GM19193 (cell line): ENCODE data around the gene COL20A1.

Experiments used
- POLR2A ChIP-seq: IDR thresholded peaks from 4 replicates; pipeline ENCODE4 v1.6.1; 2011; ENCODE audit not compliant: insufficient read depth, insufficient read length; ENCODE audit errors: extremely low read depth

COL20A1 gene

DNA sequence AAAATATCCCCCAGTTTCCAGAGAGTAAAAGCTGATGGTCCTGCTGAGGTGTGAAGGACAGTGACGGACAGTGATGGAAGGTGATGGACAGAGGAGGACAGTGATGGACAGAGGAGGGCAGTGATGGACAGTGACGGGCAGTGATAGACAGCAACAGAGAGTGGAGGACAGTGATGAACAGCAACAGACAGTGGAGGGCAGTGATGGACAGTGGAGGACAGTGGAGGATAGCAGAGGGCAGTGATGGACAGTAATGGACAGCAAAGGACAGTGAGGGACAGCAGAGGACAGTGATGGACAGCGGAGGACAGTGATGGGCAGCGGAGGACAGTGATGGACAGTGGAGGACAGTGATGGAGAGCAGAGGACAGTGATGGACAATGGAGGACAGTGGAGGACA lies 36.0 kb upstream of the COL20A1 start:
- no peak for TF ChIP-seq POLR2A

DNA sequence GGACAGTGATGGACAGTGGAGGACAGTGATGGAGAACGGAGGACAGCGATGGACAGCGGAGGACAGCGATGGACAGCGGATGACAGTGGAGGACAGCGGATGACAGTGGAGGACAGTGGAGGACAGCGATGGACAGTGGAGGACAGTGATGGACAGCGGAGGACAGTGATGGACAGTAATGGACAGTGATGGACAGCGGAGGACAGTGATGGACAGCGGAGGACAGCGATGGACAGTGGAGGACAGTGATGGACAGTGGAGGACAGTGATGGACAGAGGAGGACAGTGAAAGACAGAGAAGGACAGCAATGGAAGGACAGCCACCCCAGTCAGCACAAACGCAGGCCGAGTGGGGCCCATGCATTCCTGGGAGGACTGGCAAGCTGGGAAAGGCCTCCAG lies 35.4 kb upstream of the COL20A1 start:
- no peak for TF ChIP-seq POLR2A

DNA sequence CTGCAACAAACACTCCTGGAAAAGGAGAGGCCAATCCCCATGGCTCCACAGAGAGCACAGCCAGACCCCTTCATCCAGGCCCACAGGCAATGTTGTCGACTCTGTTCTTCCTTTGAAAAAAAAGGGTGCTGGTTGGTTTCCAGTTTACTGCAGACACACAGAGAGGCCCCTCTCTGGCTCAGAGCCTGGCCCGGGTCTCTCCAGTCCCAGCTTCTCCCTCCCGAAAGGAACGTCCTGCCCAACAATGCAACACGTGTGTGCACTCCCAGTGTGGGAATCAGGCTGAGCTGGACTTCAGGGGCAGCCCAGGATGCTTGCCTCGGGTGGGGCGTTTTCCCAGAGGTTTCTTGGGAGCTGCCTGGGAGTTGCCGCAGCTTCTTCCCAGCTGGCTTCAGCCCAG lies 34.2 kb upstream of the COL20A1 start:
- TF ChIP-seq POLR2A, result no peak

DNA sequence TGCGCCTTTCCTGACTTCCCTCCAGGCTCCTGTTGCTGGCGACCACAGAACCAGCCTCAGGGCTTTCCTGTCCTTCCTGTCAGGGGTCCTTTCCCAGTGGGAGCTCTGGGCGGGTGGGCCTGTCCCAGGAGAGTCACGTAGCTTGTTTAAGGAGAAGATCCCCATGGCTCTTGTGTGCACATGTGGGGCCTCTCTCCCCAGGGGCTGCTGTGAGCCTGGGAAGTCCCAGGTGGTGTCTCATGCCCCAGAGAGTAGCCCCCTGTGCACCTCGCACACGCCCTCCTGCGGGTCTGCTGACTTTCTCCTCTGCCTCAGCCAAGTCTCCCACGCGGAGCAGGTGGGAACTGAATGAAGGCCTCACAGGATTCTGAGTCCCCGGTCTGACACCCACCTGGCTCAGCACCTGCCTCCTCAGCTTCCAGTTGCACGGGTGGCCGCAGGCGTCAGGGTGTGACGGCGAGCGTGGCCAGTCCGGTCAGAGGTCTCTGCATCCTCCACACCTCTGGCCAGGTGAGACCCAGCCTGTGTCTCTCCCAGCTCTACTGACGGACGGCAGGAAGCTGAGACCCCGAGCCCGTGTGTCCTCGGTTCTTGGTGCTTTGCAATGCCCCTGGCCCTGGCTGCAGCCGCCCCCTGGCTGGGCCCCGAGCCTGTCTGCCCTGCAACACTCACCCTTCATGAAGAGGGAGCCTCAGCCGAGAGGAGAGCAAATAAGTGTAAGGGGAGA lies 33.1 kb upstream of the COL20A1 start:
- no peak for TF ChIP-seq POLR2A

DNA sequence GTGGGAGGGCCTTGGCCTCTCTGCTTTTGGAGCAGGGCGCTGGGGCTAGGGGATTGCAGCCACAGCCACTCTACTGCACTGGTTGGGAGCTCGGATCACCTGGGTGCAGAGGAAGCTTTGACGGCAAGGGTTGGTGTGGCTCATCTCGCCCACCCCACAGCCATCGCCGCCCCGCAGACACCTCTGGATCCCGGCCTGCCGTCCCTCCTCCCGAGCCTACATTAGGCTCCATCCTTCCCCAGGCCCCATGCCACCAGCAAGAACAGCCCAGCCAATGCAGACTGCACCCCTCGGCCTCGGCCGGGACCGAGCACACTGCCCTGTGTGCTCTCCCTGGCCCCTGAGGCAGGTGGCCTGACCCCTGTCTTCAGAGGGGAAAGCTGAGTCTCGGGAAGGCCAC lies 32.5 kb upstream of the COL20A1 start:
- no peak for TF ChIP-seq POLR2A

DNA sequence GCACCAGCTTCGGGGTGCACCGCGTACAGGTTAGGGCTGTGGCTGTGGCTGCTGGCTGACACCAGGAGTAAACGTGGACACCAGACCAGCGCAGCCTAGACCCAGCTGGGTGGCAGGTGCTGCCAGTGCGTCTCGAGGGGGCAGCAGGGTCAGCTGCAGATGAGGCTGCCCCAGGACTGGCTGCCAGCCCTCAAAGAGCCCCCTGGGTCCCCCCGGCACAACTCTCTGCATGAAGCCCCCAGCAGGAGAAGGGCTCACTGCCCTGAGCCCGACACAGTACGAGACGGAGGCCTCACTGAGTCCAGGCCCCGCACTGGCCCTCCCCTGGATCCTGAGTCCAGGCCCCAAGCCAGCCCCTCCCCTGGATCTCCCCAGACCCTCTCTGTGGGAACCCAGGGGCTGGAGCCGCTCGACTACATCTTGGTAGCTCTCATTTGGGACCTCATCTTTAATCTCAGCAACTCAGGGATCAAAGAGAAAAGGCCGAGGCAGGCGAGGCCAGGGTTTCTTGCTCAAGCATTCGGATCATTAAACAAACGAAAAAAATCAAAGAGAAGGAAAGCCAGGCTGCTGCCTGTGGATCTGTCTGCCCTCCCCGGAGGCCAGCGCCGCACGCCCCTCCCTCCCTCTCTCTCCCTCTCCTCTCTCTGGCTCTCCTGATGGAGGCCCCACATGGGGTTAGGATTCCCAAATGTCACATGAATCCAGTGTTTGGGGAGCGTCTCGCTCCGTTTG lies 31.8 kb upstream of the COL20A1 start:
- TF ChIP-seq POLR2A, result no peak

DNA sequence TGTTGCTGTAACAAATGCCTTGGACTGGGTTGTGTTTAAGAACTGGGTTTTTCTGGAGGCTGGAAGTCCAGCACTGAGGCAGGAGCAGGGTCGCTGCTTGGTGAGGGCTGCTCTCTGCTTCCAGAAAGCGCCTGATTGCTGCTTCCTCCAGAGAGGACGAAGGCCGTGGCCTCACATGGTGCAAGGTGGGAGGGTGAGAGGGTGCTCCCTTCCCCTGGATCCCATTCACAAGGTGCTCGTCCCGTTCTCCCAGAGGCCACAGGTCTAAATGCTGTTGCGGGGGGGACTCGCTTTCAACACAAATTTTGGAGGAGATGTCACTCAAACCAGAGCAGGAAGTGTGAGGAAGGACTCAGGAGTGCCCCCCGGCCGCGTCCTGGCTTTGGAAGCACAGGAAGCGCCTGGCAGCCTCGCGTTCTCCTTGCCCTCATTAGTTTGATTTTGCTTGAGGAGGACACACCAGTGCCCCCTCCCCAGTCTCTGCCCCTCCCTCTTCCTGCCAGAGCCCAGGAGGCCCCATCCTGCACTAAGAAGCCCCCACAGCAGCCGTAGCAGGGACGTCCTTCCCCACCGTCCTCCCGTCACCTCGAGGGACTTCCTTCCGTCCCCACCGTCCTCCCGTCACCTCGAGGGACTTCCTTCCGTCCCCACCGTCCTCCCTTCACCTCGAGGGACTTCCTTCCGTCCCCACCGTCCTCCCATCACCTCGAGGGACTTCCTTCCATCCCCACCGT lies 31.0 kb upstream of the COL20A1 start:
- no peak for TF ChIP-seq POLR2A

DNA sequence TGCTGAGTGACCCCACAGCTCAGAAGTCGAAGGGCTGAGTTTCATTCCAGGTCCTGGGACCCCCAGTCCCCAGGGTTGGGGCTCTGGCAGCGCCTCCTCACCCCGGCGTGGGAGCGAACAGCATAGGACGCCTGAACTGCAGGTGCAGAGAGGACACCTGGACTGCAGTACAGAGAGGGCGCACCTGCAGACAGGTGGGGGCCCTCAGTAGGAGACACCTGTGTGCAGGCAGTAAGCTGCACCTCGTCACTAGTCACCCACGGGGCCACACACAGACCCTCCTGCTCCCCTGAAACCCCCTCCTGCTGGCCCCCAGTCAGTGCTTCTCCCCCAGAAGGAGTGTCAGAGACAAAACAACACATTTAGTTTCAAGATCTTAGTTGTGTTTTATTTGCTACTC lies 30.1 kb upstream of the COL20A1 start:
- TF ChIP-seq POLR2A, result no peak

DNA sequence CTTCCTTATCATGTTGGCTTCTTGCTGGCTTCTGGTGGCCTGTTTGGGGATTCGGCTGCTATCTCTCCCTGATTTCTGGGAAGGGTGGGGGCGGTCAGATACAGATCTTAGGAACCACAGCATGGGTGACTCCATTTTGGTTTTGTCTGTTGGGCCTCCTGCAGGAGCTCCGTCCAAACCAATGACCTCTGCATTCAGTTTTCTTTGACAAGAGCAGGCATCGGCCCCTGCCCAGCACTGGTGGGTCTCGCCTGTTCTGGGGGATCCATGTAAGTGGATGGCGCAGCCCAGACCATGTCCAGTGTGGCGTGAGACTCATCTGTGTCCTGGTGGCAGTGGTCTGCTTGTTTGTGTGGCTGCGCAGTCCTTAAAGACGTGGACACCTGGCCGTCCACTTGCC lies 29.0 kb upstream of the COL20A1 start:
- TF ChIP-seq POLR2A, result no peak

DNA sequence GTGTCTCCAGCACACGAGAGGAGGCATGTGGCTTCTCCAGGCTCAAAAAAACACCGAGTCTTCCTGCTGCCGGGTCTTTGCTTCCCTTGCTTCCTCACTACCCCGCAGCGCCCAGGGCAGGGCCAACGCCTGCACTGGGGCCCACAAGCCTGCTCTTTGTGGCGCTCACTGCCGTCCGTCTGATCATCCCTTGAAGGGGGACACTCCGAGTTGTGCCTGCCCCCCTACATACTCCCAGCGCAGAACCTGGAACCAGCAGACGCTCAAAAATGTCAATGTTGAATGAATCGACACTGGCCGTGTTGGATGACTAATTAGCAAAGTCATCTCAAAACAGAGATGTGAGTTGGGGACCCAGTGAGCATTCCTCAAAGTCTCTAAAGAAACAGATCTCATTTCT lies 28.5 kb upstream of the COL20A1 start:
- TF ChIP-seq POLR2A, result no peak

DNA sequence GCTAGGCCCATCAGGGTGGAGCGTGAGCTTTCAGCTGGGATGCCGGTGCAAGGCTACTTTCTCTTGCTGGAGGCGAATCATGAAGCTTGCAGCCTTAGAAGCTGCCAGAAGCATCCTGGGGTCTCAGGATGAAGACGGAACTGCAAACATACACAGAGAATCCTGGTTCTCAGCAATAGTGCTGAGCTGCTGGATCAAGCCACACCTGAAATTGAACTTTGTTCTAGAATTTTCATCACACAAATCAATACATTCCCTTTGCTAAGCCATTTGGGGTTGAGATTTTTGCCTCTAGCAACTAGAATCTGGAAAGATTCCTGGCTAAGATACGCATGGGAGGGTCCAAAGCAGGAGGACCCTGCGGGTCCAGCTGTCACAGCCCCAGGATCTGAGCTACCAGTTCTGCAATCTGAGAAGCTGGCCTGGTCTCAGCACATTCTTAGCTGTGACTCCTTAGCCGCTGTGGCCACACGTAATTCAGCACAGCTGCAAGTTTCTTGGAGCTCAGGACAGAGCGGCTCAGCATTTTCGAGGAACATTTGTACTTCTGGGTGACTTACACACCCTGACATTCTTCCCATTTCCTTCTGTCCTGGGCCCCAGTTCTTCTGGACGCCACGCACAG lies 27.0 kb upstream of the COL20A1 start:
- no peak for TF ChIP-seq POLR2A

DNA sequence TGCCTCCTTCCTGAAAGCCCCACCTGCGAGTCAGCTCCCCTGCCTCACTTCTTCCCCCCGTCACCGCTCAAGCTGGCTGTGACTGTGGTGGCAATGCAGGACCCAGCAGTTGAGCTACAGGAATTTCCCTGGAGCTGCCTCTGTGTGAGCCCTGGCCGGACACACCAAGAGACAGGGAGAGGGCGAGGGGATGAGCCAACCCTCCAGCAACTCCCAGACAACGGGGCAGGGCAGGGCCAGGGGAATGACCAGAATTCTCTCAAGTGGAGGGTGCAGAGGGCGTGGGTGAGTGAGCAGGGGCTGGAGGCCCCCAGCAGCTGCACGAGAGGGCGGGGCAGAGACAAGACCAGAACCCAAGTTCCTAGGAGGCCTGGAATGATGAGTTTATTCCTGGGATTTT lies 25.3 kb upstream of the COL20A1 start:
- no peak for TF ChIP-seq POLR2A

DNA sequence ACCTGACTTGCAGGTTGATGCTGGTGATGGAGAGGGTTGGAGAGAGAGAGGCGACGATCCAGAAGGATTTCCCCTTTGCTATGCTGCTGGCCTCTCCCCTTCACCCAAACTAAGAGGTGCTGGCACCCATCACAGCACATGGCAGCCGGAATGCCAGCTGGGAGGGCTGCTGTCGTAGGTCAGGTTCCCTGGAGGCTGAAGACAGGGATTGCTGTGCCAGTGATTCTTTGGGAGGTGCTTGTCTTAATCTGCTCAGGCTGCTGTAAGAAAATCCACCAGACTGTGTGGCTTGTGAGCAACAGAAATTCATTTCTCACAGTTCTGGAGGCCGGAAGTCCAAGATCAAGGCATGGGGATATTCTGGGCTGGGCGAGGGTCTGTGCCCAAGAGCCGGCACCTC lies 24.7 kb upstream of the COL20A1 start:
- no peak for TF ChIP-seq POLR2A

DNA sequence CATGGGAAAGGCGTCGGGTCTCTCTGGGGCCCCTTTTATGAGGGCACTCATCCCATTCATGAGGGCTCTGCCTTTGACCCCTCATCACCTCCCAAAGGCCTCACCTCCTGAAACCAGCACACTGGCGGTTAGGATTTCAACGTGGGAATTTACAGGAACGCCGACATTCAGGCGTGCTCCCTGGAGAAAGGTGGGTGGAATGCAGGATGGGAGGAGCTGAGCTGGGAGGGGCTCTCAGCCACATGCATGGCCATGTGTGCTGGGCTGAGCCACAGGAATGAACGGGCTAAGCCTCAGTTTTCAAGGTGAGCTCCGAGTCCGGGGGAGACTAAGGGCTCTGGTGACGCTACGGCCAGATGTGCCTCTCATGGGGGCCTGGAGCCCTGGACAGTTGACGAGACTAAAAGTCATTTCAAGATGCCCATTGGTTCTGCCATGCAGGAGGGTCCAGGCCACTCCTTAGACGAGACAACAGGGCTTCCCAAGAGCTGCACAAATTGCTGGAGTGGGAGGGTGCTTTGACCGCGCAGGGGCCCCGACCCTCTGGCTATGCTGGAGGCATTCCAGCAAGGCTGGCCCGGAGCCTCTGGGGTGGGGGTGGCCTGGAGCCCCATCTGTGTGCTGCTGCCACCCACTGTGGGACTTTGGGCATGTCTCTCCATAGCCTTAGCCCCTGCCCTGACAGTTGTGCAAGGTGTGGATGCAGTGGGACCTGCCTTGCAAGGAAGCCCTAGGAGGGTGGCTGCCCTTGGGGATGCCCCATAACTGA lies 24.1 kb upstream of the COL20A1 start:
- no peak for TF ChIP-seq POLR2A

DNA sequence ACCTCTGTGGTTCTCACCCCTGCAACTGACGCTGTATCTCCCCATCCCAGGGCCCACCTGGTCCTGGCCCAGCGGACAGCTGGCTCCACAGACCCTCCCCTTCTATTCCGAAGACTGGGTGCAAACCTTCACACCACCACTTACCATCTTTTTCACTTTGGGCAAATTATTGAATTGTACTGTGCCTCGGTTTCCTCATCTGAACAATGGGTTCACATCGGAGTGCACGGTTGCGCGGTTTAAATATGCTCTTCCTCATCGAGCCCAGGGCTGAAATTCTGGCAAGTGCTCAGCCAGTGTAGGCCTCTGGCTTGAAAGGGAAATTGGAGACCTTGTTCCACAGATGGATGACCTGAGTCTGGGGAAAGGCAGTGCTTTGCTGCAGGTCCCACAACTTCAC lies 23.3 kb upstream of the COL20A1 start:
- no peak for TF ChIP-seq POLR2A
